Suprapubic skin (tissue), 4 donors: ENCODE results near the gene TMEM150B.

Source experiments
- EP300 ChIP-seq: sonication (generic); formaldehyde crosslinking; IDR thresholded peaks from one replicate; pipeline ENCODE4 v1.6.1; 2017; ENCODE audit warnings: antibody characterized with exemption
- POLR2A ChIP-seq, 2 donors: fragments of 450-650 bp; IDR thresholded peaks; one replicate each; pipeline ENCODE4 v1.6.1; 2017; ENCODE audit warnings: antibody characterized with exemption in 2 of 2, mild to moderate bottlenecking in 2 of 2, moderate library complexity in 2 of 2
- POLR2AphosphoS5 ChIP-seq, 3 donors: sonication (generic); formaldehyde crosslinking; IDR thresholded peaks; one replicate each; pipeline ENCODE4 v1.6.1; 2017; ENCODE audit warnings: antibody characterized with exemption in 3 of 3
- TF ChIP-seq, protein P1 (sequence below), 2 donors: fragments of 200-600 bp in 1 of 2; fragments of 450-650 bp in 1 of 2; sonication (generic) in 1 of 2; IDR thresholded peaks; one replicate each; pipeline ENCODE4 v1.5.1; 2016 to 2019; ENCODE audit warnings: antibody characterized with exemption in 2 of 2, mild to moderate bottlenecking in 1 of 2, moderate library complexity in 1 of 2

- no peak for TF ChIP-seq POLR2AphosphoS5 (IDR thresholded peaks at IDR 0.05)
- TF ChIP-seq, protein P1, sequence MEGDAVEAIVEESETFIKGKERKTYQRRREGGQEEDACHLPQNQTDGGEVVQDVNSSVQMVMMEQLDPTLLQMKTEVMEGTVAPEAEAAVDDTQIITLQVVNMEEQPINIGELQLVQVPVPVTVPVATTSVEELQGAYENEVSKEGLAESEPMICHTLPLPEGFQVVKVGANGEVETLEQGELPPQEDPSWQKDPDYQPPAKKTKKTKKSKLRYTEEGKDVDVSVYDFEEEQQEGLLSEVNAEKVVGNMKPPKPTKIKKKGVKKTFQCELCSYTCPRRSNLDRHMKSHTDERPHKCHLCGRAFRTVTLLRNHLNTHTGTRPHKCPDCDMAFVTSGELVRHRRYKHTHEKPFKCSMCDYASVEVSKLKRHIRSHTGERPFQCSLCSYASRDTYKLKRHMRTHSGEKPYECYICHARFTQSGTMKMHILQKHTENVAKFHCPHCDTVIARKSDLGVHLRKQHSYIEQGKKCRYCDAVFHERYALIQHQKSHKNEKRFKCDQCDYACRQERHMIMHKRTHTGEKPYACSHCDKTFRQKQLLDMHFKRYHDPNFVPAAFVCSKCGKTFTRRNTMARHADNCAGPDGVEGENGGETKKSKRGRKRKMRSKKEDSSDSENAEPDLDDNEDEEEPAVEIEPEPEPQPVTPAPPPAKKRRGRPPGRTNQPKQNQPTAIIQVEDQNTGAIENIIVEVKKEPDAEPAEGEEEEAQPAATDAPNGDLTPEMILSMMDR (IDR thresholded peaks at IDR 0.05): no peak
- no peak for TF ChIP-seq EP300
- TF ChIP-seq POLR2A (IDR thresholded peaks at IDR 0.05): no peak
Observed at GRCh38 chr19:55311397-55311796, 13.7 kb downstream of the TMEM150B start.
